ENCODE data around the gene YBX1.

The YBX1 gene

GRCh38 chr1:42735477-42736105 lies 53.4 kb downstream of the YBX1 start:
- no peak for DNase-seq

GRCh38 chr1:42736152-42736551 lies 53.9 kb downstream of the YBX1 start:
- DNase-seq = no peak

- DNase-seq = no peak
Measured at GRCh38 chr1:42736571-42737200, 54.5 kb downstream of the YBX1 start.

GRCh38 chr1:42737257-42737656 lies 55.0 kb downstream of the YBX1 start:
- DNase-seq = no peak

GRCh38 chr1:42737986-42738677 lies 55.9 kb downstream of the YBX1 start:
- DNase-seq = no peak

- DNase-seq = no peak
Measured at GRCh38 chr1:42738678-42739226, 56.5 kb downstream of the YBX1 start.

GRCh38 chr1:42739753-42740700 lies 57.8 kb downstream of the YBX1 start, which contains the start of gene CLDN19:
Gene CLDN19, minus strand, starts transcription at chr1:42740236. Its CDS starts 173 bp downstream, at chr1:42740063.
- DNase-seq = no peak

GRCh38 chr1:42740851-42741580 lies 58.8 kb downstream of the YBX1 start:
- DNase-seq = no peak

- DNase-seq = no peak
Measured at GRCh38 chr1:42741706-42742105, 59.5 kb downstream of the YBX1 start.

- no peak for DNase-seq
Measured at GRCh38 chr1:42742141-42742540, 59.9 kb downstream of the YBX1 start.

- no peak for DNase-seq
Measured at GRCh38 chr1:42742617-42743316, 60.5 kb downstream of the YBX1 start.

- DNase-seq = no peak
Measured at GRCh38 chr1:42743317-42744147, 61.3 kb downstream of the YBX1 start.

- DNase-seq = no peak
Measured at GRCh38 chr1:42744148-42744413, 61.9 kb downstream of the YBX1 start.

- DNase-seq = no peak
Measured at GRCh38 chr1:42745851-42746250, 63.6 kb downstream of the YBX1 start.

- no peak for DNase-seq
Measured at GRCh38 chr1:42746436-42747105, 64.4 kb downstream of the YBX1 start.

GRCh38 chr1:42747125-42747524 lies 64.9 kb downstream of the YBX1 start:
- DNase-seq = peak; percentile 30 to 55

GRCh38 chr1:42748021-42748420 lies 65.8 kb downstream of the YBX1 start:
- DNase-seq = no peak

- no peak for DNase-seq
Measured at GRCh38 chr1:42748461-42749410, 66.5 kb downstream of the YBX1 start.

- no peak for DNase-seq
Measured at GRCh38 chr1:42750041-42750440, 67.8 kb downstream of the YBX1 start.

Measured in stimulated activated CD4-positive, alpha-beta T cell treated with anti-CD3 and anti-CD28 coated beads, Interleukin-4, amount 100 ng/mL, for 4 hours (primary cell).